Forelimb muscle (tissue), 1 donor: Measurements from ENCODE around the gene RNF7. TPM values are rescaled to one million over a fixed set of nuclear protein-coding genes. Genes with fewer than 3 reads are reported as not detected.
"Not testable (repeated sequence)": the region's sequence is repeated elsewhere in the genome, so short reads cannot be mapped to it uniquely, and the experiment has no call there.

Source experiments
- DNase-seq: peaks from one replicate; pipeline ENCODE4 v3.0.0-alpha.2; 2013; ENCODE audit warnings: low read depth
- polyA plus RNA-seq: library from polyadenylated mRNA; unstranded; fragments of 120-200 nt; gene quantifications from one replicate; pipeline ENCODE4 v1.2.1, GENCODE V29; 2013; ENCODE audit not compliant: insufficient read length

The RNF7 gene
- polyA plus RNA-seq, 1 donor, result 85.4 TPM

DNA sequence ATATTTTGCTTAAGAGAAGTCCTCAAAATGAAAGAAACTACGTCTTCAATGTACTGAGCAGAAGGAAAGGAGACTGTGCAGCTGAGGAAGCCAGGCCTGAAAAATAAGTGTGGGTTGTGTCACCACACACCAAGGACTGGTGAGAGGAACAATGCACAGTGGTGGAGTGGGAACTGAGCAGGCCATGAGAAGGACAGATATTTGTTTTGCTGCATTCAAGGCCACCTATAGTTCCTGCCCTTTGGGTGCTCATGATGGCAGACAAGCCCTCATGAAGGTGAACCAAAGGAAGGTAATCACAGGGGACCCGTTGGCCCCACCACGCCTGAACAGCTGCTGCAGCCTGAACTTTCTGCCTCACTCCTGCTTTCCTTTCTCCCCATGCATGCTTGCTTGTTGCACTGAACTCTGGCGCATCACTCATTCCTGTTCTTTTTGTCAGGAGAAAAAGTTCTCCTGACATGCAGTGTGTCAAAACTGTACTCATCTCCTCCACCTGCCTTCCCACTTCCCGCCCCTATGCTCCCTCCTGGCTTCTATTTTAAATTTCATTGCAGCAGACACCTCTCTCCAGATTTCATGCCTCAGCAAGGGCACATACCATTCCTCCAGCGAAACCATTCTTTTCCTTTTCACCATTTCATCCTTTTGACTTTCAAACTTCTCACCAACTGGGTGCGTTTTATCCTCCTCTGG, 2.2 kb upstream of the RNF7 start:
- DNase-seq, result no peak

DNA sequence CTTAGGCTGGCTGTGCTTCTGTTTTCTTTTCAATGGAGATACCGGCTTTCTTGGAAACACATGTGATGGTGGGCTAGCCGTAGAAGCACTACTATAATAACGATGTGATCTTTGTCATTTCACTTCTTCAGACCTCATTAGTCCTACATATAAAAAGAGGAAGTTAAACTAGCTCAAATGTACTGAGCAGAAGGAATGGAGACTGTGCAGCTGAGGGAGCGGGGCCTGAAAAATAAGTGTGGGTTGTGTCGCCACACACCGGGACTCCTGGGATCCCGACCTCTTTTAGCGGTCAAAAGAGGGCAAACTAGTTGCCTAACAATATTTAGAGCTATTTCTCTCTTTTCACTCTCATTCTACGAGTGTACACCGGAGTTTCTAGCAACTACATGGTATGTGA, 1.0 kb upstream of the RNF7 start:
- DNase-seq, result no peak

DNA sequence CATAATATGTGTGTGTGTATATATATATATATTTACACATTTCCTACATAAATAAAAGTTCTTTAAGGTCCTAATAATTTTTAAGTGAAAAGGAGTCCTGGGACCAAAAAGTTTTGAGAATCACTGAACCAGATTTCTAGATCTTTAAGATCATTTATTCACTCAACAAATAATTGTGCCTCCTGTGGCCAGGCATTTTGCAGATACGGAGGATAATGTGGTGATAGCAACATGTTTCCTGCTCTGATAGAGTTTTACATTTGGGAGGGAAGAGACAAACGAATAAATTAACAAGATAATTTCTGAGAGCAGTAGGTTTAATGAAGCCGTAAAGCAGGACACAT, 448 bp upstream of the RNF7 start:
- no peak for DNase-seq

DNA sequence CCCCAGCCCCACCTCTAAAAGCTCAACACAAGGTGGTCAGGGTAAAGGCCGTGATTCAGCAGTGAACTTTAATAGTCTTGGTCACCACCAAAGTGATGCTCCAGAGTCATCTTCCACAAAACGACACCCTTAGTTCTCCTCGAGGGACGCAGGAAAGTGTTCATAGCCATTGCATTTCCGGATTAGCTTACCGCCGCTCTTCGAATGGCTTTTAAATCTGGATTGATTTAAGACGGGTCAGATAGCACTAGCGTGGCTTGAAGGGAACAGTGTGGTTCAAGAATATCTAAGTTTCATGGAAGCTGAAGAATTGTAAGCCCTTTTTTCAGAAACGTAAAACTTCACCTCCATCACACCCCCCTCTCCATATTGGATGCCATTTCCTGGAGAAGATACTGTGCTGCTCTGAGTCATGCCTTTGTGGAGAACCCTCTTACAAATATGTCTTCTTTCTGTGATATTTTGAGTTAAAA, 829 bp downstream of the RNF7 start:
- peak; percentile 13 for DNase-seq

DNA sequence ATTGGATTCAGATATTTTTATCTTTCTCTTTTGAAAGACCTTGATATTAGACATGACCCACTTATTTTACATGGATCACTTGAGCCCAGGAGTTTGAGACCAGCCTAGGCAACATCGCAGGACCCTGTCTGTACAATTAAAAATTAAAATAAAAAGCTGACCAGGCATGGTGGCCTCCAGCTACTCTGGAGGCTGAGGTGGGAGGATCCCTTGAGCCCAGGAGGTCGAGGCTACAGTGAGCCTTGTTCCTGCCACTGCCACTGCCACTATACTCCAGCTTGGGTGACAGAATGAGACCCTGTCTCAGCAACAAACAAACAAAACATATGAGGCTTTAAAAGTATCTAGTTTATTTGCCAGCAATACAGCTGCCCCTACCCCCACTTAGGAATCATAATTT, 1.6 kb downstream of the RNF7 start:
- DNase-seq, result no peak

DNA sequence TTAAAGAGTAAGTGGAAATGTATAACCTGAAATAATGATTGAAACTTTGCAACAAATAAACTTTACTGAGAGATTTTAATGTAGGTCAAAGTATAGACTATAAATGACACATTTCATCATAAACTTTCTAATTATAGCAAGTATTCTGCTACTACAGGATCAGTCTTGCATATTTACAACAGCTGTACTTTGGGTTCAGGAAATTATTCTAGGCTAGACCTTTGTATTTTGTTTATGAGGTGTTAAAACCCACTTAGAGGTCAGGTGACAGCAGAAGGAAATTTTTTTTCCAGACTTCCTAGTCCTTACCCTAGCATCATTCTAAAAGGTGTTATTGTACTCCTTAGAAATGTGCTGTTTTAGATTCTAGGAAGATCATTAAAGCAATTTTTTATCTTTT, 2.3 kb downstream of the RNF7 start:
- no peak for DNase-seq

DNA sequence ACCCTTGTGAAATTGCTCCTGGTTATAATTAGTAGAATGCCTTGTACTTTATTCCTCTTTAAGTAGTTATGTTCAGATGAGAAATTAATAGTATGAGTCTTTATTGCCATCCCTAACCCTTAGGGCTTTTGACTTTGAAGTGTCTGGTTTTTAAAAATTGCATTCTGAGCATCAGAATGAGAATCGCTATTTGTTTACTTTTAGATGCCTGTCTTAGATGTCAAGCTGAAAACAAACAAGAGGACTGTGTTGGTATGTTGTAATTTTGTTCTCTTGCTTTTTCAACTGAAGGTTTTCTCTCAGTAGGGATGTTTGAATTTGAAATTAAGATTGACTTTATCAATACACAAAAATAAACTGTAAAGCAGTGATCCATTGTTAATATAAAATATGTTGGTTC, 5.2 kb downstream of the RNF7 start:
- DNase-seq, result no peak

DNA sequence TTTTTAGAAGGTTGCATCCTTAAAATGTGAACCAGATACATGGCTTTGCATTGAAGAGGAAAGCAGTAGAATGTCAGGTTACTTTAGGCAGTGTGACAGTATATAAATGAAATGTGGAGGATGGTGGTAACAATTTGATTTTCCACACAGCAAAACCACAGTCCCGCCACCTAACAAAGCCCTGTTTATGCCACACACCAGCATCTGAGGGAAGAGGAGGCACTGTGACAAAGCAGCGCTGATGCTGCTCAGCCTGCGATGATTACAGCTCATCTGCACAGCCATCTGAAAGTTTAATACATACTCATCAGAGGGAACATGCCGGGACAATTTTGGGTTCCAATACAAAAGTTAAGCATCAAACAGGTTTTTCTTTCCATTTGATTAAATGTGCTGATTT, 8.9 kb downstream of the RNF7 start:
- DNase-seq, result no peak

DNA sequence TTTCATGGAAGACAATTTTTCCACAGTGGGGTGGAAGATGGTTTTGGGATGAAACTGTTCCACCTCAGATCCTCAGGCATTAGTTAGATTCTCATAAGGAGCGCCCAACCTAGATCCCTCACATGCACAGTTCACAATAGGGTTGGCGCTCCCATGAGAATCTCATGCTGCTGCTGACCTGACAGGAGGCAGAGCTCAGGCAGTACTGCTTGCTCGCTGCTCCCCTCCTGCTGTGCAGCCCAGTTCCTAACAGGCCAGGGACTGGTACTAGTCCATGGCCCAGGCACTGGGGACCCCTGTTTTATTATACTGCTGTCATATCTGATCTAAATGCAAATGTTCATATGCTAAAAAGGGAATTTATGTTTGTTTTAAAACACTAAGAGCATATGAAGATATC, 15.3 kb downstream of the RNF7 start:
- no peak for DNase-seq

DNA sequence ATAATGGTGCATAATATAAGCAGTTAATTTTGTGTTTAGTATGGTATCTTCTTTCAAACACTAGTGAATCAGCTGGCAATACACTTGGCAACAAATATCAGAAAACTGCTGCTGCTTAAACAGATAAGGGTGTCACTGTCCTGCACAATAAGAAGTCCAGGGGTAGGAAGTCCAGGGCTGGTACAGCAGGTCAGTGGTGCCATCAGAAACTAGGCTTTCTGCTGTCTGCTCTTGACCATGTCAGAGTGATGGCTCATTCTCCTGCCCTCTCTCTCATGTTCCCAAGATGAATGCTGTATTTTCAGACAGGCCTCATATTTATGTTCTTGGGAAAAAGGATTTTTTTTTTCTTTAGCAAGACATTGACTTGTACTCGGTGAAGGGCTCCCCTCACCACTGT, 15.9 kb downstream of the RNF7 start:
- DNase-seq, result no peak

DNA sequence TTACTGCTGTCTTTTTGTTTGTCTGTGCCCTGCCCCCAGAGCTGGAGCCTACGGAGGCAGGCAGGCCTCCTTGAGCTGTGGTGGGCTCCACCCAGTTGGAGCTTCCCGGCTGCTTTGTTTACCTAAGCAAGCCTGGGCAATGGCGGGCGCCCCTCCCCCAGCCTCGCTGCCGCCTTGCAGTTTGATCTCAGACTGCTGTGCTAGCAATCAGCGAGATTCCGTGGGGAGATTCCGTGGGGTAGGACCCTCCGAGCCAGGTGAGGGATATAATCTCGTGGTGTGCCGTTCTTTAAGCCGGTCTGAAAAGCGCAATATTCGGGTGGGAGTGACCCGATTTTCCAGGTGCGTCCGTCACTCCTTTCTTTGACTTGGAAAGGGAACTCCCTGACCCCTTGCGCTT, 24.5 kb downstream of the RNF7 start:
- not testable (repeated sequence) for DNase-seq

DNA sequence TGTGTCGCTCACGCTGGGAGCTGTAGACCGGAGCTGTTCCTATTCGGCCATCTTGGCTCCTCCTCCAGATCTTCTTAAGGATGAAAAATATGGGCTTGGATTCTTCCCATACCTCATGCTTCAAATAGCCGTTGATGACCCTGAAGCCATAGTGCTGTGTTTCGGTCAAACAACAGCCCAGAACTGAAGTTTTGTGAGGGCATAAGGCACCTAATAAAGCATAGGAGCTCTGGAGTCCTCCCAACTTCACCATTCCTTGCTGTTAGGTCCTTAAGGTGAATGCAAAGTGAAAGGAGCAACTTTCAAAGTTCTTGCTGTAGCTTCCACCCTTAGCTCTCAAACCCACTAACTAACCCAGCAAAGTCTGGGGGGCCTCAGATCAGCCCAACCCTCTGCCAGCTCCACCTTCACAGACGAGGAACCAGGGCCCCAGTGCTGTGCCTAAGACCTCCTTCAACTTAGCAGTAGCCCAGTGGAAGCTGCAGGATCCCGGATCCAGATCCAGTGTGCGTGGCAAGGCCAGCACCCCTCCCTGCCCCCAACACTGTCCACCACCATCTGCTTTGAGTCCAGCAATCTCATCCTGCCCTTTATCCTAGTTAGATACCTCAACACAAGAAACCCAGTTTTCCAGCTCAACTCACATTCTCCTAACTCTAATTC, 25.1 kb downstream of the RNF7 start, which contains the start of gene GRK7:
GRK7 (plus strand) TSS at position 321 of the 663 bp plus-strand sequence. CDS start 14,877 bp downstream, outside the sequence.
- DNase-seq, result no peak

DNA sequence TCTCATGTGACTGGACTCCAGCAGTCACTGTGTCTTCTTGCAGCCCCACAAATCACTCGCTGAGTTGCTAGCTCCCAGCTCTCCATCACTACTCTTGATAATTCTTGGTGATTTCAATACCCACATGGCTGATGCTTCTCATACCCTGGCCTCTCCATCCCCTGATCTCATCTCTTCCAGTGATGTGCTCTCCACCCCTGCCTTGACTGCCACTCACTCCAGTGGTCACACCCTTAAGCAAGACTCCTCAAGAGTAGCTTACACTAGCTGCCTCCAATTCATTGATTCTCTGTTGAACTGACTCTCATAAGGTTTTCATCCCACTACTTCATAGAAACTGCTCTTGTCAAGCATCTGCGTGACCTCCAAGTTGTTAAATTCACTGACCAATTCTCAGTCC, 25.9 kb downstream of the RNF7 start:
- DNase-seq, result no peak

DNA sequence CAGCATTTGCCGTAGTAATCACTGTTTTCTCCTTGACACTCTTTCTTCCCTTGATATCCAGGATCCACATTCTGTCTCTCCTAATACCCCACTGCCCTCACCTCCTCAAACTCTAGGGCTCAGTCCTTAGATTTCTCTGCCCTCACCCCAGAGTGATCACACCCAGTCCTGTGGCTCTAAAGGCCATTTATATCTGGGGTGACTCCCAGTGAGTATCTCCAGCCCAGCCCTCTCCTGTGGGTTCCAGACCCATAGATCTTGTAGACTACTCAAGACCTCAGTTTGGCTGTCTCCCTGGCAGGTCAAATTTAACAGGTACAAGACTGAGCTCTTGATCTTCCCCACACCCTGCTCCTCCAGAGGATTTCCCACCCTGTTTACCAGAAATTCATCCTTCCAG, 26.4 kb downstream of the RNF7 start:
- no peak for DNase-seq

DNA sequence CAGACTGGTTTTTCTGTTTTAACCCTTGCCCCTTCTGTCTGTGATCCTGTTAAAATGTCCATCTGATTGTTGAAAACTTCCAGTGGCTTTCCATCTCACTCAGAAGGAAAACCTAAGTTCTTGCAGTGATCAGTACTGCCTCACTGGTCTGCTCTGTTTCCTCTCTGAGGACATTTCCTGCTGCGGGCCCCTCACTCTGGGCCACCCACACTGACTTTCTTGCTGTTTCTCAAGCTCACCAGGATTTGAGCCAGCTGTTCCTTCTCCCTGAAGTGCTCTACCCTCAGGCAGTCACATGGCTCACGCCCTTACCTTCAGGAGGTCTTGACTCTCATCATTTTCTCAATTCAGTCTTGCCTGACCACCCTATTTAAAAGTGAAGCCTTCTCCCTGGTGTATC, 26.9 kb downstream of the RNF7 start:
- DNase-seq, result no peak

DNA sequence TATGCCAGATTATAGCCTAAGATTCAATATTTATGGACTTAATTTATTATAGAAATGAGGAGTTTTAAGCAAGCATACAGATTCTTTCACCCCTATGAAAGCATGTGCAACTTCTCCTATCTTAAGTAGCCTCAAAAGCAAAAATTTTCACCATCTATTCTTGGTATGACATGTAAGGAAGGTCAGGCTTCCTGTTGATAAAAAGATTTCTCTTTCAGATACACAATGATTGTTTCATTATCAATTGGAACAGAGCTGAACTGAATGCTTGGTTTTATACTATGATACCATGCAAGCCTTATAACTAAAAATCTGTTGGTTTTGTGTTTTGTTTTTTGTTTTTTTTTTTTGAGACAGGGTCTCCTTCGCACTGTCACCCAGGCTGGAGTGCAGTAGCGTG, 29.0 kb downstream of the RNF7 start:
- DNase-seq, result no peak

DNA sequence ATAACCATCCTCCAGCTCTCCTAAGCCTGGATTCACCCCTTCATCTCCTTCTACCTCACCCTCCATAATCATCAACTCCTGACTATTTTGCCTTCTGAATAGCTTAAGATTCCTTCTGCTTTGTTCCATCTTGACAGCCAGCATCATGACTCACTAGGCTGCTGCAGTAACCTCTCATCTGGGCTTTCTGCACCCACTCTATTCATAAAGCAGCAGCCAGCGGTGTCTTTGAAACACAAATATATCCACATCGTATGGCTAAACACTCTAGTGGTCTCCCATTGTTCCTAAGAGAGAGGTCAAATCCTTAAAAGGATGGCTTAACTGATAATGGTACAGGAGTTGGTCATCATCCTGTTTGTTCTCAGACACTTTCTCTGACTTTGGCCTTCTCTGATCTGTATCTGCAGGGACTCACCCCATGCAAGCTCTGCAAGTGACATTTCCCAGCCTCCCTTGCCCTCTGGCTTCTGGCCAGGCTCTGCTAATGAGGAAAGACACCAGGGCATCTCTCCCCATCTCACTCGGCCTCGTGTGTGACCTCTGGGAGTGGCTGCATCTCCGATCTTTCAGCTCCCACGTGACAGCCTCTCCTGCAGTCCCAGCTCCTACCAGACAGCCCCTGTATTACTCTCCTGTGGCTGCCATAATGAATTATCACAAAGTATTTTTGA, 31.3 kb downstream of the RNF7 start:
- DNase-seq, result no peak

DNA sequence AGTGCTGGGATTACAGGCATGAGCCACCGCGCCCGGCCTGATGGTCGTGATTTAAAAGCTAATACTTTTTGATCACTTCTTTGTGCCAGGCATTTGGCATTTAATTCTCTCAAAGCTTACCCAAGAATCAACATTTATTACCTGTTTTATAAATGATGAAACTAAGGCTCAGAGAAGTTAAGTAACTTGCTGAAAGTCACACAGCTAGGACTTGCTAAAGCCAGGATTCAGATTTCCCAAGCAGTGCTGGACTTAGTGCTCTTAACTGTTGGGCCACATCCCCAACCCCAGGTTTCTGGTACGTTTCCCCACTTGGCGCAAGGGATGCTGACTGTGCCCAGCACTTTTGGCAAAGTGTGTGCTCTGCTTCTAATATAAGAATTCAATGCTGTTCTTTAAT, 35.6 kb downstream of the RNF7 start:
- DNase-seq, result no peak

DNA sequence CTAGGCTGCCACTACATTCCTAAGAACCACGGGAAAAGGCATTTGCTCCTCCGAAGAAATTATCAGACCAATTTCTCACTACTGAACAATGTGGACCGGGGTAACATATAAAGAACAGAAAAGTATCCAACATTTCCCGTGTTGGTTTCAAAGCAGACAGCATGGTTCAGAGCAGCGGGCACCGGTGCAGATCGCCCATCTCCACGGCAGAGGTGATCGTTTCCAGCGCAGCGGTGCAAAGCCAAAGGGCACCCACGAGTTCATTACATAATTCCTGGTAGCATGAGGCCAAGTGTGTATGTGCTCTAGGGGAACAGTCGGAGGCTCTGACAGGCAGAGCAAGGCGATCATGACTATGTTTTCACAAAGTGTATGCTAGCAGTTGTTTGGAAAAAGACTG, 38.3 kb downstream of the RNF7 start:
- no peak for DNase-seq

DNA sequence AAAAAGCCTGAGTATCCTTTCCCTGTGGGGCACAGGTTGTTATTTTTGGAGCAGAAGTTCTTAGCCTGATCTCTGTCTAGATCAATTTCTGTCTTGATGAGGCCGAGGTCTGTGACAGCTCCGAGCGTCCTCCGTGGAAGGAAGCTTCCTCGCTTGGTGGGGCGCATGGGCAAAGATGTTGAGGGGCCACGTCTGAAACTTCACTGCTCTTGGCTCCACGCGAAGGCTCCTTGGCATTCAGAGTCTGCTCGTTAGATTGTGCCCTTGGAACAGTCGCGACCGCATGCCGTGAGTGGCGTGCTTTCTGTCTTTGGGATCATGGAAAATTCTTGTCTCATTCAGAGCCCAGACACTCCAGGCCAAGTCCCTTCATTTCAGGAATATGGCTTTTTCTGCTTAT, 38.8 kb downstream of the RNF7 start:
- DNase-seq, result no peak

DNA sequence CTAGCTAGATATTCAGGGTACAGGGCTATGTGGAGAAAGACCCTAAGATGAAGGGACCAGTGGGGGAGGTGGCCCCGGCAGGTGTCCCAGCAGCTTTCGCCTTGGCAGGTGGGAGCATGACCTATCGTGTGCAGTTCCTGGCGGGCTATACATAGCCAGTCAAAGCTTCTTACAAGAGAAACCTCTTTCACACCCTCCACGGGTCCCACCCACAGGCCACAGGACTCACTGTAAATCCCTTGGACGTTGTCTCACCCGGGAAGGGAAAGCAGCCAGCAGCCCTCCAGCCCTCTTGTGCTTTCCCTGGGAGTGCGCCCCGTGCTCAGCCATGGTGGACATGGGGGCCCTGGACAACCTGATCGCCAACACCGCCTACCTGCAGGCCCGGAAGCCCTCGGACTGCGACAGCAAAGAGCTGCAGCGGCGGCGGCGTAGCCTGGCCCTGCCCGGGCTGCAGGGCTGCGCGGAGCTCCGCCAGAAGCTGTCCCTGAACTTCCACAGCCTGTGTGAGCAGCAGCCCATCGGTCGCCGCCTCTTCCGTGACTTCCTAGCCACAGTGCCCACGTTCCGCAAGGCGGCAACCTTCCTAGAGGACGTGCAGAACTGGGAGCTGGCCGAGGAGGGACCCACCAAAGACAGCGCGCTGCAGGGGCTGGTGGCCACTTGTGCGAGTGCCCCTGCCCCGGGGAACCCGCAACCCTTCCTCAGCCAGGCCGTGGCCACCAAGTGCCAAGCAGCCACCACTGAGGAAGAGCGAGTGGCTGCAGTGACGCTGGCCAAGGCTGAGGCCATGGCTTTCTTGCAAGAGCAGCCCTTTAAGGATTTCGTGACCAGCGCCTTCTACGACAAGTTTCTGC, 40.1 kb downstream of the RNF7 start:
- no peak for DNase-seq

DNA sequence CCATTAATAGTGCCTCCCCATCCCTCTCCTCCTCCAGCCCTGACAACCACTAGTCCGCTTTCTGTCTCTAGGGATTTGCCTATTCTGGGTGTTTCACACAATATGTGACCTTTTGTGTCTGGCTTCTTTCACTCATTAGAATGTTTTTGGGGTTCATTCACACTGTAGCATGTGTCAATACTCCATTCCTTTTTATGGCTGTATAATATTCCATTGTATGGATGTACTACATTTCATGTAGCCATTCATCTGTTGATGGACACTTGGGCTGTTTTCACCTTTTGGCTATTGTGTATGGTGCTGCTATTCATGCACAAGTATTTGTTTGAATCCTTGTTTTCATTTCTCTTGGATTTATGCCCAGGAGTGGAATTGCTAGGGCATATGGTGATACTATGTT, 41.6 kb downstream of the RNF7 start:
- DNase-seq, result no peak
